H1 (cell line): ENCODE results near the gene RIPOR2. TPM values are rescaled to one million over a fixed set of nuclear protein-coding genes. Genes with fewer than 3 reads are reported as not detected.

Source experiments
- BCL11A ChIP-seq, 2 experiments: IDR thresholded peaks; one replicate each; pipeline ENCODE4 v1.6.1; 2011; ENCODE audit warnings: low read depth in 2 of 2, low read length in 2 of 2, mild to moderate bottlenecking in 2 of 2
- HDAC2 ChIP-seq, 2 experiments: fragments of 300-600 bp in 1 of 2; sonication (generic) in 1 of 2; IDR thresholded peaks; 2 replicates each; pipeline ENCODE4 v1.6.1; 2011 to 2012; ENCODE audit warnings: low read depth in 2 of 2, low read length in 2 of 2, mild to moderate bottlenecking in 2 of 2, moderate library complexity in 2 of 2, borderline replicate concordance in 1 of 2, inconsistent platforms in 1 of 2
- JUND ChIP-seq: IDR thresholded peaks from 2 replicates; pipeline ENCODE4 v1.6.1; 2011; ENCODE audit warnings: mild to moderate bottlenecking, improper control_type of control experiment, low read length
- KDM4A ChIP-seq: IDR thresholded peaks from one replicate; pipeline ENCODE4 v1.7.1; 2012; ENCODE audit warnings: low read depth, mild to moderate bottlenecking, moderate library complexity, low read length, inconsistent platforms; ENCODE audit not compliant: severe bottlenecking
- MAX ChIP-seq: IDR thresholded peaks from 2 replicates; pipeline ENCODE4 v1.6.1; 2012; ENCODE audit warnings: inconsistent platforms
- RXRA ChIP-seq: IDR thresholded peaks from 2 replicates; pipeline ENCODE4 v1.6.1; 2011; ENCODE audit warnings: low read depth, mild to moderate bottlenecking, low read length, moderate library complexity; ENCODE audit not compliant: insufficient read depth
- TEAD4 ChIP-seq: IDR thresholded peaks from 2 replicates; pipeline ENCODE4 v1.6.1; 2012; ENCODE audit warnings: low read depth, low read length, inconsistent platforms, mixed read lengths
- YY1 ChIP-seq: IDR thresholded peaks from 2 replicates; pipeline ENCODE4 v1.6.1; 2011; ENCODE audit warnings: low read depth, mild to moderate bottlenecking, low read length
- ZNF274 ChIP-seq: IDR thresholded peaks from 2 replicates; pipeline ENCODE4 v1.7.0; 2012; ENCODE audit warnings: low read length, borderline replicate concordance; ENCODE audit errors: extremely low read depth
- polyA plus RNA-seq, 7 experiments: library from polyadenylated mRNA; depleted of rRNA in 3 of 7; stranded (reverse) in 5 of 7; unstranded in 2 of 7; fragments of >200 nt in 5 of 7; fragments of 200-250 nt in 2 of 7; gene quantifications; 1 replicate in 5 of 7; 2 replicates in 1 of 7; 4 replicates in 1 of 7; pipeline versions ENCODE4 v1.2.1 to v1.2.3, GENCODE V29; 2011 to 2013; ENCODE audit warnings: missing spikeins in 2 of 7, mixed read lengths in 2 of 7
- total RNA-seq: library from RNA; stranded (reverse); fragmentation: NEBNext Ultra II Directional; extraction: Animal tissue kit (Norgen Biotek cat#: 25700); gene quantifications from 2 replicates; pipeline ENCODE4 v1.2.1, GENCODE V29; 2021

The RIPOR2 gene
- total and polyA plus RNA-seq, 2 of the 8 experiments (the other 6 are each of a cell fraction or from before 2014, with no cell fraction given): 16.7 to 45.6 TPM

- TF ChIP-seq HDAC2 (IDR thresholded peaks at IDR 0.05; ENCODE audit: borderline replicate concordance in 1 of 2, low read depth in 2 of 2, low read length in 2 of 2) (0 out of 4 replicates have a peak, but pooled peaks of 1 of the 2 experiments have one; percentile 60), TEAD4 (peak; percentile 84), RXRA (no peak), YY1 (no peak), BCL11A (IDR thresholded peaks at IDR 0.05; ENCODE audit: low read depth in 2 of 2, low read length in 2 of 2) (no peak), ZNF274 (no peak), KDM4A (no peak), MAX (peak; percentile 76), JUND (no peak)
These were observed 11.8 kb downstream of the RIPOR2 start (continued) for GRCh38 chr6:24923885-24924401.
